Measurements from ENCODE around the gene FLT3LG.
A peak's percentile ranks its signal among the peaks of the same experiment; 100 is the strongest.

Gene FLT3LG

GRCh38 chr19:49512970-49513745 lies 39.1 kb downstream of the FLT3LG start:
- DNase-seq (ENCODE audit: low read depth, low spot score) = peak; percentile 58

GRCh38 chr19:49513746-49514118 lies 39.7 kb downstream of the FLT3LG start:
- no peak for DNase-seq (ENCODE audit: low read depth, low spot score)

GRCh38 chr19:49514151-49514550 lies 40.1 kb downstream of the FLT3LG start:
- DNase-seq (ENCODE audit: low read depth, low spot score) = peak; percentile 49

- DNase-seq (ENCODE audit: low read depth, low spot score) = no peak
Observed at GRCh38 chr19:49515767-49516166, 41.8 kb downstream of the FLT3LG start.

GRCh38 chr19:49518033-49518432 lies 44.0 kb downstream of the FLT3LG start:
- no peak for DNase-seq (ENCODE audit: low read depth, low spot score)

GRCh38 chr19:49520705-49521319 lies 46.8 kb downstream of the FLT3LG start:
- DNase-seq (ENCODE audit: low read depth, low spot score) = no peak

- DNase-seq (ENCODE audit: low read depth, low spot score) = no peak
Observed at GRCh38 chr19:49524812-49525455, 50.9 kb downstream of the FLT3LG start.

GRCh38 chr19:49528211-49528771 lies 54.3 kb downstream of the FLT3LG start:
- no peak for DNase-seq (ENCODE audit: low read depth, low spot score)

GRCh38 chr19:49530708-49531107 lies 56.7 kb downstream of the FLT3LG start:
- peak; percentile 37 for DNase-seq (ENCODE audit: low read depth, low spot score)

GRCh38 chr19:49533551-49534488 lies 59.8 kb downstream of the FLT3LG start:
- DNase-seq (ENCODE audit: low read depth, low spot score) = peak; percentile 82

- no peak for DNase-seq (ENCODE audit: low read depth, low spot score)
Observed at GRCh38 chr19:49534632-49535385, 60.8 kb downstream of the FLT3LG start.

All from ELF-1 (cell line).